ENCODE results near the gene NBAS.

NBAS gene

GRCh38 chr2:15169326-15170069 lies 391.6 kb downstream of the NBAS start:
- no peak for DNase-seq (ENCODE audit: low spot score)

- no peak for DNase-seq (ENCODE audit: low spot score)
Observed at GRCh38 chr2:15168116-15168515, 393.0 kb downstream of the NBAS start.

GRCh38 chr2:15166878-15167277 lies 394.3 kb downstream of the NBAS start:
- no peak for DNase-seq (ENCODE audit: low spot score)

GRCh38 chr2:15163326-15163725 lies 397.8 kb downstream of the NBAS start:
- no peak for DNase-seq (ENCODE audit: low spot score)

- DNase-seq (ENCODE audit: low spot score): no peak
Observed at GRCh38 chr2:15162620-15163019, 398.5 kb downstream of the NBAS start.

- no peak for DNase-seq (ENCODE audit: low spot score)
Observed at GRCh38 chr2:15160201-15160991, 400.7 kb downstream of the NBAS start.

- peak; percentile 12 for DNase-seq (ENCODE audit: low spot score)
Observed at GRCh38 chr2:15159751-15160177, 401.4 kb downstream of the NBAS start.

GRCh38 chr2:15159206-15159605 lies 401.9 kb downstream of the NBAS start:
- DNase-seq (ENCODE audit: low spot score): no peak

GRCh38 chr2:15158532-15158931 lies 402.6 kb downstream of the NBAS start:
- no peak for DNase-seq (ENCODE audit: low spot score)

- DNase-seq (ENCODE audit: low spot score): no peak
Observed at GRCh38 chr2:15158100-15158499, 403.0 kb downstream of the NBAS start.

GRCh38 chr2:15155959-15156574 lies 405.1 kb downstream of the NBAS start:
- no peak for DNase-seq (ENCODE audit: low spot score)

GRCh38 chr2:15154297-15154696 lies 406.8 kb downstream of the NBAS start:
- no peak for DNase-seq (ENCODE audit: low spot score)

- DNase-seq (ENCODE audit: low spot score): no peak
Observed at GRCh38 chr2:15152382-15152781, 408.8 kb downstream of the NBAS start.

GRCh38 chr2:15149063-15149462 lies 412.1 kb downstream of the NBAS start:
- DNase-seq (ENCODE audit: low spot score): no peak

- no peak for DNase-seq (ENCODE audit: low spot score)
Observed at GRCh38 chr2:15147591-15147990, 413.5 kb downstream of the NBAS start.

- DNase-seq (ENCODE audit: low spot score): no peak
Observed at GRCh38 chr2:15146960-15147359, 414.2 kb downstream of the NBAS start.

GRCh38 chr2:15145919-15146318 lies 415.2 kb downstream of the NBAS start:
- DNase-seq (ENCODE audit: low spot score): no peak

- no peak for DNase-seq (ENCODE audit: low spot score)
Observed at GRCh38 chr2:15145046-15145817, 415.9 kb downstream of the NBAS start.

- no peak for DNase-seq (ENCODE audit: low spot score)
Observed at GRCh38 chr2:15142069-15142689, 419.0 kb downstream of the NBAS start.

GRCh38 chr2:15141211-15141610 lies 419.9 kb downstream of the NBAS start:
- no peak for DNase-seq (ENCODE audit: low spot score)

GRCh38 chr2:15136639-15137038 lies 424.5 kb downstream of the NBAS start:
- no peak for DNase-seq (ENCODE audit: low spot score)

- no peak for DNase-seq (ENCODE audit: low spot score)
Observed at GRCh38 chr2:15134957-15135356, 426.2 kb downstream of the NBAS start.
